IPS-NIHi7 (cell line): ENCODE measurements around the gene OR7C1.
"Not testable (repeated sequence)": the region's sequence is repeated elsewhere in the genome, so short reads cannot be mapped to it uniquely, and the experiment has no call there.

Experiments
- DNase-seq: peaks from one replicate; pipeline ENCODE4 v3.0.0; 2012; ENCODE audit warnings: mixed read lengths; ENCODE audit errors: extremely low spot score

The OR7C1 gene

GRCh38 chr19:14835011-14835410, at the start of gene OR7C1, which contains the start of gene OR7A5:
OR7C1 (minus strand) TSS chr19:14835185; CDS start chr19:14800136, 35,049 bp downstream.
OR7A5 (minus strand) TSS chr19:14835185; CDS start chr19:14828241, 6,944 bp downstream.
- DNase-seq = no peak

- DNase-seq = no peak
Observed at GRCh38 chr19:14871619-14872230, 36.7 kb upstream of the OR7C1 start.

GRCh38 chr19:14868497-14868896, 33.5 kb upstream of the OR7C1 start:
- no peak for DNase-seq

- no peak for DNase-seq
Observed at GRCh38 chr19:14848822-14849221, 13.8 kb upstream of the OR7C1 start, which contains the start of gene OR7A10. OR7A10 (minus strand) TSS chr19:14848922; CDS start chr19:14841877, 7,045 bp downstream.

- DNase-seq = no peak
Observed at GRCh38 chr19:14843578-14843977, 8.6 kb upstream of the OR7C1 start.

- DNase-seq = no peak
Observed at GRCh38 chr19:14843169-14843568, 8.2 kb upstream of the OR7C1 start.

- DNase-seq = no peak
Observed at GRCh38 chr19:14840206-14840605, 5.2 kb upstream of the OR7C1 start.

GRCh38 chr19:14837391-14837790, 2.4 kb upstream of the OR7C1 start:
- no peak for DNase-seq

- DNase-seq = no peak
Observed at GRCh38 chr19:14830702-14831101, 4.3 kb downstream of the OR7C1 start.

- no peak for DNase-seq
Observed at GRCh38 chr19:14826006-14826405, 9.0 kb downstream of the OR7C1 start.

GRCh38 chr19:14821937-14822336, 13.0 kb downstream of the OR7C1 start:
- DNase-seq = no peak

GRCh38 chr19:14818588-14818987, 16.4 kb downstream of the OR7C1 start:
- no peak for DNase-seq

- DNase-seq = no peak
Observed at GRCh38 chr19:14817052-14817451, 17.9 kb downstream of the OR7C1 start.

- no peak for DNase-seq
Observed at GRCh38 chr19:14814982-14815652, 19.9 kb downstream of the OR7C1 start.

- no peak for DNase-seq
Observed at GRCh38 chr19:14809272-14810057, 25.5 kb downstream of the OR7C1 start.

- DNase-seq = no peak
Observed at GRCh38 chr19:14804765-14805164, 30.2 kb downstream of the OR7C1 start.

GRCh38 chr19:14798760-14799159, 36.2 kb downstream of the OR7C1 start:
- DNase-seq = no peak

- DNase-seq = no peak
Observed at GRCh38 chr19:14796021-14796420, 39.0 kb downstream of the OR7C1 start.

GRCh38 chr19:14795078-14795721, 39.8 kb downstream of the OR7C1 start:
- DNase-seq = no peak

GRCh38 chr19:14792250-14792649, 42.7 kb downstream of the OR7C1 start:
- DNase-seq = not testable (repeated sequence)

- peak; percentile 83 for DNase-seq
Observed at GRCh38 chr19:14786421-14786851, 48.5 kb downstream of the OR7C1 start.
